CD4-positive, alpha-beta T cell treated with Interleukin-15 for 4 hours (primary cell): ENCODE results near the gene PTPRN2.

Experiments
- DNase-seq: peaks from one replicate; pipeline ENCODE4 v3.0.0-alpha.2; 2020; ENCODE audit warnings: low spot score

PTPRN2 gene

GRCh38 chr7:158026636-158027265, 560.9 kb downstream of the PTPRN2 start:
- no peak for DNase-seq

GRCh38 chr7:158025686-158026600, 561.7 kb downstream of the PTPRN2 start:
- DNase-seq = no peak

DNA sequence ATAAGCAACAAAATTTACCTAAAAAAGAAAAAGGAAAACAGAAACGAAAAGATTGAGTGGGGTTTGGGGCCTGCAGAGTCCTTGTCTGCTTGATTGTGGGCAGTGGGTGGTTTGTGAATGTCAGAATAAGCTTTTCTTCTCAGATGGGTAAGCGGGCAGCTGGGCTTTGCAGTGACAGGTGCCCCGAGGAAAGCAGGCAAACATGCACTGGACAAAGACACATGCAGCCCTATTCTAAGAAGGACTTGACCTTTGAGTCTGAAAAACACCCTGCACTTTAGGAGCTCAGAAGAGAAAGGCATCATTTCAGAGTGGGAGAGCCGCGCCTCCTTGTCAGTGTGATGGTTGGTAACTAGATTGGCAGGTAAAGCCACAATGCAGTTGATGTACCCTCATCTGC, 562.7 kb downstream of the PTPRN2 start:
- no peak for DNase-seq

GRCh38 chr7:158024351-158024715, 563.3 kb downstream of the PTPRN2 start:
- DNase-seq = no peak

DNA sequence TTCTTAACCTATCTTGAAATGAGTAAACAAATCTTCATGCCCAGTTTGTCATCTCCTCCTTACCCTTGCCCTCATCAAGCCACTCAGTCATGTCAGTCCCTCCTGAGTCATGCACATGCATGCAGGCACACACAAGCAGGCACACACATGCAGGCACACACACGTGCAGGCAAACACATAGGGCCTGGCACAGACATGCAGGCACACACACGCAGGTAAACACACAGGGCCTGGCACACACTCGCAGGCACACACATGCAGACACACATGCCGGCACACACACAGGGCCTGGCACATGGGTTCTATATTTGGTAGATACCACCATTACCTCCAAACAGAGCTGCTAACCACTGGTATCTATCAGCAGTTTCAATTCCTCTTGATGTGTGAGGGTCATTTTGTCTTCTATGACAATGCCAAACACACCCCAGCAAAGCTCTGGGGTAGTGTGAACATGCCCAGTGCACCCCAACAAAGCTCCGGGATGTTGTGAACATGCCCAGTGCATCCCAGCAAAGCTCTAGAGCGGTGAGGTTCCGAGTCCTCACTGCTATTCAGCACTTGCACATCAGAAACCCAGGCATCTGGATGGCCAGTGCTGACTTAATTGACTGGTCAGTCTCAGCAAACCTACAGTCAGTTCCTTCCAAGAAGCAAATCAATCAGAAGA, 563.8 kb downstream of the PTPRN2 start:
- DNase-seq = no peak

- DNase-seq = no peak
Measured at GRCh38 chr7:158023157-158023556, 564.5 kb downstream of the PTPRN2 start.

- DNase-seq = no peak
Measured at GRCh38 chr7:158022601-158023000, 565.0 kb downstream of the PTPRN2 start.

- DNase-seq = no peak
Measured at GRCh38 chr7:158021836-158022235, 565.8 kb downstream of the PTPRN2 start.

- DNase-seq = no peak
Measured at GRCh38 chr7:158020706-158021095, 566.9 kb downstream of the PTPRN2 start.

- no peak for DNase-seq
Measured at GRCh38 chr7:158019726-158020705, 567.6 kb downstream of the PTPRN2 start.

GRCh38 chr7:158018971-158019645, 568.5 kb downstream of the PTPRN2 start:
- no peak for DNase-seq

- DNase-seq = no peak
Measured at GRCh38 chr7:158018098-158018762, 569.4 kb downstream of the PTPRN2 start.

DNA sequence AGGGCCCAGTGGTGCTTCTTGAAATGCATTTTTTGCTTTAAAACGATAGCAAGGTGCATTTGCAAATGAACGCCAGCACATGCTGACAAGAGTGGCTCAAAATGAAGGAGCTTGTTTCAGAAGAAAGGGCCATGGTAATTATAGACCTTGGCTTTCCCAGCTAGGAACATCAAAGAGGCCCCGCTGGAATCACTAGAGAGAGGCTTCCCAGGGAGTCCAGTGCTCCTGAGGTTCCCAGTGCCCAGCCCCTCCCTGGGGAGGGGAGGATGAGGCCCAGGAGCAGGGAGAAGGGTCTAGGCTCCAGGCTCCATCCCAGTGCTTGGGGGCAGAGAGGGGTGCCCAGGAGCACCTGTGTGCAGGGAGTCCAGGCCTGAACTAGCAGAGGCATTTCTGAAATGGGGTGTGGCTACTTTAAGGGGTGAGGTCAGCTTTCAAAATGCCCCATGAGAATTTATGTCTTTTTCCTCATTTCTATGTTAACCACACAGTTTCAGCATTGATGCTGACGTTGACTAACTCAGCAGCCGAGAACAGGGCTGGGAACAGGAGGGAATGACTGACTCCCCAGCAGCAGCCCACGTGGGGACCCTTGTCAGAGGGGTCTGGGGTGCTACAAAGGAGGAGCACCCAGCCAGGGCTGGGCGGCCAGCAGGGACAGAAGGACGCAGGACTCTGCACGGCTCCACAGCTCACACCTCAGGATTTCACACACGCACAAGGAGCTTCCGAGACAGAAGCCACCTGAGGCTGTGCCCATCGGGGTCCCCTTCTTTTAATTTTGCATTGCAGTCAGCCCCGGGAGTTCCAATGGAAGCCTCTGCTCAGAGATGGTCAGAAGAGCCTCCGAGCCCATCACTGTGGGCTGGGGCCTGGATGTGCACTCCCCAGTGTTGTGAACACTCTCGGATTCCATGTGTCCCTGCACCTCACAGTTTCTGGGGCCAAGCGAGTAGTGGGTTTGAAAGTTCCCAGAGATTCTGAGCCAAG, 570.2 kb downstream of the PTPRN2 start:
- no peak for DNase-seq

- no peak for DNase-seq
Measured at GRCh38 chr7:158016180-158017097, 571.2 kb downstream of the PTPRN2 start.

DNA sequence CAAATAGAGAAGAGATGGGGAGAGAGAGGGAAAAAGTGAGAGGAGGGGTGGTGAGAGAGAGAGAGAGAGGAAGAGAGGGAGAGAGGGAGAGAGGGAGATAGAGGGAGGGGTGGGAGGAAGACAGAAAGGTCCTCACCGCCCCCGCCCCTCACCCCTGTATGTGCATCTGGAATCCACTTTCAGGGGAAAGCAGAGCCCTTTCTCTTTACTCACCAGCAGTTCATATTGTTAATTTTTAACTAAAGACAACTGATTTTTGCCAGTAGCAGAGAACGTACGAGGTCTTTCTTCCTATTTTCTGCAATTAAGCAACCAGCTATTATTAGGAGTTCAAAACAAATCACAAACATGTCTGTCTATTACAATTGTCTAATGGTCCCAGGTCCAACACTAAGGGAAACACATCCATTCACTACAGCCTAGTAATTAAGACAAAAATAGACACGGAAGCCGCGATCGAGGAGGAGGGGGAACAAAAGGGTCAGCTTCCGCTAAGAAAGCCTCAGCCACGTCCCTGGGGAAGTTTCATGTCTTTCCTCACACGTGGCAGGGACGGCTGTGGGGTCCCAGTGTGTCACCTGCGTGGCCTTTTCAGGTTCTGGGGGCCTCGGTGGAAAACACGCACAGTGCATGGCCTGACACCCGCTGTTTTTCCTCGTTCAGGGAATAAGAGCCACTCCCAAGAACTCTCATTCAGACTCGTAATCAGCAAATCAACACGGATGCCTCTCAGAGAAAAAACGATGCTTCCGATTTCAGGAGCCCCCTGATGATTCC, 572.0 kb downstream of the PTPRN2 start:
- DNase-seq = no peak

DNA sequence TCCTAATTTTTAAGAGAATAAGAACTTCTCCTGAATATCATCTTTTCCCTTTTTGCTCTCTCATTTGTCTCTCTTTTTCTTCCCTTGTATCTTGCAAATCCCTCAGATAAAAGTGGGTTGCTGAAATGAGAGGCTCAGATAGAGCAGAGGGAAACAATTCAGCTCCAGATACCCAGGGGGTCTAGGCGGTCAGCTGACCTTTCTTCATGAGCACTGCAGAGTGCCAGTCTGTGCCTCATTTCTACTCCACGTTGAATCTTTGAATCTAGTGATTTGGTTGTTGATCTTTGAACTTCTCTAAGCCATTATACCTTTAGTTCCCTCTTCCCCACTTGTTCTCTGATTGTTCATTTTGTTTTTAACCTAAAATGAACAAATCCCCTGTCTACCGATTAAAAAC, 572.6 kb downstream of the PTPRN2 start:
- DNase-seq = no peak

DNA sequence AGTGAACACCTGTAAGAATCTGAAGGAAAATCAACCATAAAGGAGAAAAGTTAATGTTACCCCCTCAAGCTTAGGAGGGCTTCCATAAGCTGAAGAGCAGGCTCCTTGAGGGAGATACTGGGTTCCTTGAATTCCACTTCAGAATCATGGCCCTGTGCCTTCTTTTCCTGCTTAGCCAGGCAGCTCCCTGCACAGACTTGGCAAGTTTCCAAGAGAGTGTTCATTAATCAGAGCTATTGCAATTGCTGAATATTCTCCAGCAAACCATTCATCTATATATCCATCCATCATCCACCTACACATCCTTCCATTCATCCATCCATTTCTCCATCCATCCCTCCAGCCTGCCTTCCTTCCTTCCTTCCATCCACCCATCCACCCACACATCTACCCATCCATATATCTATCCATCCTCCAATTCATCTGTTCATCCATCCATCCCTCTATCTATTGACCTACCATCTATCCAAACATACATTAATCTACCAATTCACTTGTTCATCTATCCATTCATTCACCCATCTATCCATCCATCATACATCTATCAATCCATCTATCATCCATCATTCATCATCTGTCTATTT, 574.4 kb downstream of the PTPRN2 start:
- DNase-seq = no peak
